Activated naive CD8-positive, alpha-beta T cell treated with anti-CD3 and anti-CD28 coated beads, Interleukin-2, amount 50 U/mL, for 24 hours (primary cell): ENCODE results near the gene CNRIP1.

Source experiments
- ATAC-seq: fragments of 150-1000 bp; cut with Tn5 transposase; one replicate; pipeline ENCODE4 v1.10.0; 2021
- DNase-seq: peaks from one replicate; pipeline ENCODE4 v3.0.0; 2021
- H3K27ac Mint-ChIP-seq: one replicate; pipeline ENCODE4 v1.8.0; 2021; ENCODE audit warnings: mild to moderate bottlenecking, mixed read lengths
- H3K27me3 Mint-ChIP-seq: one replicate; pipeline ENCODE4 v1.8.0; 2021; ENCODE audit warnings: mixed read lengths
- H3K36me3 Mint-ChIP-seq: one replicate; pipeline ENCODE4 v1.8.0; 2021; ENCODE audit warnings: low read depth, mixed read lengths
- H3K4me1 Mint-ChIP-seq: one replicate; pipeline ENCODE4 v1.8.0; 2021; ENCODE audit warnings: mixed read lengths
- H3K4me3 Mint-ChIP-seq: one replicate; pipeline ENCODE4 v1.8.0; 2021; ENCODE audit warnings: mild to moderate bottlenecking, moderate library complexity, mixed read lengths
- H3K9me3 Mint-ChIP-seq: one replicate; pipeline ENCODE4 v1.8.0; 2021; ENCODE audit warnings: mixed read lengths

The CNRIP1 gene, protein sequence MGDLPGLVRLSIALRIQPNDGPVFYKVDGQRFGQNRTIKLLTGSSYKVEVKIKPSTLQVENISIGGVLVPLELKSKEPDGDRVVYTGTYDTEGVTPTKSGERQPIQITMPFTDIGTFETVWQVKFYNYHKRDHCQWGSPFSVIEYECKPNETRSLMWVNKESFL

DNA sequence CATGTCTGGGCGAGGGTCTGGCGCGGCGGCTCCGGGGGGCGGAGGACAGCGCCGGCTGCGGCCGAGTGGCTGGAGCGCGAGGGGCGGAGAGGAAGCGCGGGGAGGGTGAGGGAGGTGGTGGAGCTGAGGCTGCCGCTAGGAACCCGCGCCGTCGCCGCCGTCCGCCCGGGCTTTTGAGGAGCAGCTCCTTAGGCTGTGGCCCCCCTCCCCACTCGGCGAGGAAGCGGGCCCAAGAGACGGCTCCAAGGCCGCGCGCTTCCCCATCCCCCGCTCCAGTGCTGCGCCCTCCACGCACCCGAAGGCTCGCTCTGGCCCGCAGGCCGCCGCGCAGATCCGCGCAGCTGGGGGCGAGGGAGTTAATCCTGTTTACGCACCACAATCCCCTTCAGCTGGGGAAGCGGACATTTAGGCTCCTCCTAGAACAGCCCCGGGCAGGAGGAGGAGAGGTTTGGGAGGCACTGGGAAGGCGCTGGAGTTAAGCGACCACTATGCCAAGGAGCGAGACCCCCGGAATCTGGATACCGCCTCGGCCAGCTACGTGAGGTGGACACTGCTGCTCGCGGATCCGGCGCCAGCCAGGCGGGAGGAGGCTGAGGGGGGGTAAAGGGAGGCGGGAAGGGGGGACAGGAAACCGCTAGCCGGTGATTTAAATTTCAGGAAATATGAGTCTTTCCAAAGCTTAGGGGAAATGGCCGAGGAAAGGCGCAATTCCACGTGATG lies at the start of gene CNRIP1:
Gene CNRIP1, minus strand, starts transcription at position 552 of the 720 bp plus-strand sequence. Its CDS starts 549 bp downstream, at position 3.
- Mint-ChIP-seq H3K27me3 (peaks cover 56% of the 10 kb centered on the region), H3K27ac (peak within 1 kb of the TSS; percentile 62), H3K9me3 (peaks cover under 1% of the 10 kb centered on the region), H3K4me3 (peak within 1 kb of the TSS; percentile 70), H3K36me3 (no peaks in the 10 kb centered on the region), H3K4me1 (peaks cover 9% of the 10 kb centered on the region)
- ATAC-seq (peak; percentile 33), DNase-seq (peak; percentile 4)

GRCh38 chr2:68369337-68369734 lies 49.6 kb upstream of the CNRIP1 start:
- Mint-ChIP-seq H3K9me3 (no peaks in the 10 kb centered on the region), H3K4me3 (no peak overlapping the region), H3K4me1 (peaks cover 35% of the 10 kb centered on the region), H3K36me3 (peaks cover 4% of the 10 kb centered on the region), H3K27ac (no peak overlapping the region), H3K27me3 (no peaks in the 10 kb centered on the region)
- DNase-seq (no peak), ATAC-seq (no peak)

DNA sequence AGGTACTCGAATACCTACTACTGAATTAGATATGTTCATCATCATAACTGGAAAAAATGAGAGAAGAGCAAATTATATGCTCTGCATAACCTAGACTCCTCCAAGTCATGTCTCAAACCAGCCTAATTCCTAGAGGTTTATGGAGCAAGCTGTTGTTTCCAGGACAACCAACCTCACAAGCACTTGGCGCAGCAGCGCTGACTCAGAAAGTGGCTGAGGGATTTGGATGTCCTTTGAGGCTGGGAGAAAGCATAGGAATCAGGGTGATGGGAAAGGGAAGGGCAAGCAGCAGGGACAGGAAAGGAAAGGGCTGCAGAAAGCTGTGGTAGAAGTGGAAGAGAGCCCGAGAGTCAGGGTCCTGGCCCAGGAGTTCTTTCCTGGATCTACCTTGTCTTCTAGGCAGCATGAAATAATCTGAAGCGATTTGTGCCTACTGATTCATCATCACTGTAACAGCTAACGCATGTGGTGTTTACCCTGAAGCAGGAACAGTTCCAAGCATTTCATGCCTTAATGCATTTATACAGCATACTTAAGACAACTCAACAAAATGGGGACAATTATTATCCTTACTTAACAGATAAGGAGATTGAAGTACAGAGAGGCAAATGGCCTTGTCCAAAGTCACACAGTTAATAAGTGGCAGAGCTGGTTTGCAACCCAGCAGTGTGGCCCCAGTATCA lies 49.0 kb upstream of the CNRIP1 start:
- Mint-ChIP-seq H3K9me3 (no peaks in the 10 kb centered on the region), H3K27me3 (no peaks in the 10 kb centered on the region), H3K4me1 (peaks cover 36% of the 10 kb centered on the region), H3K27ac (peak overlapping the region; percentile 32), H3K4me3 (no peak overlapping the region), H3K36me3 (peaks cover 4% of the 10 kb centered on the region)
- ATAC-seq (no peak), DNase-seq (no peak)

DNA sequence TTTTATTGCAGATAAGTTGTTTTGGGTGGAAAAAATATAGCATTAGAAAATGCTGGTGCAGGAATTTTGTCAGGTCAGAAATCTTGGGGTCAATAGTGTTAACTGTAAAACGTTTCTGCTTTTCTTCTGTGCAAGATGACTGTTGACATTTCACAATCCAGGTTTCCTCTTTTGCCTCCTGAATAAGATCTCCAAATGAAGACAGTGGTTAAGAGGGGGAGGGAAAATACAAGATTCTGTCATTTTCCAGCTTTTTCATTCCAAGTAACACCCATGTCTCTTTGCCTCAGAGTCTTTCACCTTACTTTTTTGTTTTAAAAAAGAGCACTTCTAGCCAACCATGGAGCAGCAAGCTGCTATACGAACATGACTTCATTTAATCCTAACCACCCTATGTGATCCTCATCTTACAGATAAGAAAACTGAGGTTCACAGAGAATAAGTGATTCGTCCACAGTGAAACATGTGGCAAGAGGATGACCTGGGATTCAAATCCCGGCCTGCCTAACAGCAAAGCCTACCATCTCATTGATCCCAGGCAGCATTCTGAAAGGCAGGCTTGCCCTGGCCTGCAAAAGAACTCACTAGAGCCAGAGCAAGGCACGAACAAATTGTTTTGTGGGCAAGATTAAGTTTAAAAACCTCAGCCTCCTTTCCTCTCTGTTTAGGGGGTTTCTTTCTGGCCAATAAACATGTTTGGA lies 48.4 kb upstream of the CNRIP1 start:
- H3K27me3 Mint-ChIP-seq = no peaks in the 10 kb centered on the region
- ATAC-seq (no peak), DNase-seq (no peak)
- peak overlapping the region; percentile 1 for H3K4me3 Mint-ChIP-seq
- no peaks in the 10 kb centered on the region for H3K9me3 Mint-ChIP-seq
- H3K4me1 Mint-ChIP-seq = peaks cover 43% of the 10 kb centered on the region
- H3K27ac Mint-ChIP-seq = peak overlapping the region; percentile 10
- H3K36me3 Mint-ChIP-seq = peaks cover 4% of the 10 kb centered on the region

DNA sequence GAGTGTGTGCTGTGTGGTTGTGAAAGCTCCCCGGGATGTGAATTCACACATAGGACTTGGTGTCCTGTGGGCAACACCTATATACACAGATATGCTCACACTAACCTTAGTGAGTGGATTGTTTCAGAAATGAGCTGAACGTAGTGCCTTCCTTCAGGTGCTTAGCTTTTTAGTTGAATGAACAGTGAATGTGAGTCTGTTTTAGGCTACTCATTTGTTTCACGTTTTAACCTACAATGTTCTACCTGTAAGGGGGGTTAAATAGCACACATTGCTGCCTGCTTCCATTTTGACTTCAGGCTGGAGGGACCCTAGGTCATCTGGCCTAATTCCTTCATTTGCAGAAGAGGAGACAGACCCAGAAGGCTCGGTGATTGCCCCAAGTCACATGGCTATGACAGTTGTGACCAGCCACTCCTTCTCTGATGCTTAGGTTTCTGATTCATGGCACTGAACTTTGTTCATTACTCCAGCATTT lies 46.4 kb upstream of the CNRIP1 start:
- peaks cover 3% of the 10 kb centered on the region for H3K36me3 Mint-ChIP-seq
- H3K4me3 Mint-ChIP-seq = peak overlapping the region; percentile 72
- H3K4me1 Mint-ChIP-seq = peaks cover 44% of the 10 kb centered on the region
- H3K27me3 Mint-ChIP-seq = peaks cover 2% of the 10 kb centered on the region
- H3K27ac Mint-ChIP-seq = peak overlapping the region; percentile 54
- H3K9me3 Mint-ChIP-seq = no peaks in the 10 kb centered on the region
- DNase-seq (no peak), ATAC-seq (no peak)

GRCh38 chr2:68365087-68365486 lies 45.3 kb upstream of the CNRIP1 start, which contains the start of gene PLEK:
Gene PLEK (plus strand): TSS chr2:68365282. CDS start chr2:68365352, 70 bp downstream.
- Mint-ChIP-seq H3K4me1 (peaks cover 42% of the 10 kb centered on the region), H3K27me3 (peaks cover 2% of the 10 kb centered on the region), H3K27ac (peak within 1 kb of the TSS; percentile 64), H3K4me3 (peak within 1 kb of the TSS; percentile 72), H3K9me3 (no peaks in the 10 kb centered on the region), H3K36me3 (peaks cover 3% of the 10 kb centered on the region)
- ATAC-seq = peak; percentile 63
- no peak for DNase-seq

DNA sequence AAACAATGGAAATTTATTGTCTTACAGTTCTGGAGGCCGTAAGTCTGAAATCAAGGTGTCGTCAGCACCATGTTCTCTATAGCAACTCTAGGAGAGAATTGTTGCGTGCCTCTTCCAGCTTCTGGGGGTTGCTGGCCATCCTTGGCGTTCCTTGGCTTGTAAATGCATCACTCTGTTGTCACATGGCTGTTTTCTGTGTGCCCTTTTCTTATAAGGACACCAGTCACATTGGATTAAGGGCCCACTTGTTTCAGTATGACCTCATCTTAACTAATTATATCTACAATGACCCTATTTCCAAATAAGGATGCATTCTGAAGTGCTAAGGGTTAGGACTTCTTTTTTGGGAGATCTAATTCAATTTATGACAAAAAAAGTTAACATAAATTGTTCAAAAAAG lies 44.0 kb upstream of the CNRIP1 start:
- H3K36me3 Mint-ChIP-seq = no peaks in the 10 kb centered on the region
- H3K27me3 Mint-ChIP-seq = peaks cover 4% of the 10 kb centered on the region
- H3K27ac Mint-ChIP-seq = no peak overlapping the region
- peaks cover 41% of the 10 kb centered on the region for H3K4me1 Mint-ChIP-seq
- no peak for ATAC-seq
- no peaks in the 10 kb centered on the region for H3K9me3 Mint-ChIP-seq
- DNase-seq = no peak
- no peak overlapping the region for H3K4me3 Mint-ChIP-seq

DNA sequence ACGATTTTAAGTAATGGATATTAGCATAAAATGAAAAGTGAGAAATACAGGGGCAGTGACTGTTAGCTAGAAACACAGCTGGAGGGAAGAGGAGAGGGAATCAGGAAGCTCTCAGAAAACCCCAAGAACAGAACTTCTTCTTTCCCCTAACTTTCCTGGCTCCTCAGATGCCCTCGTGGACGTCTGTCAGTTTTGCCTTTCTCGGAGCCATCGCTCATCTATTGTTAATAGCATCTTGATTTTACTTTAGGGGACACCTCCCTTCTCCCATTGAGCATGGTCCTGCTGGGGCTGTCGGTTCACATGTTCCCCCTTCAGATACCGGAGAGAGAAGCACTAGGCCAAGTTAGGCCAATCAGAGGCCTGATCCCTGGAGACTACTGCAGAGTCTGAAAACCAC lies 43.0 kb upstream of the CNRIP1 start:
- Mint-ChIP-seq H3K27ac (peak overlapping the region; percentile 75), H3K4me3 (no peak overlapping the region), H3K9me3 (no peaks in the 10 kb centered on the region), H3K4me1 (peaks cover 41% of the 10 kb centered on the region), H3K27me3 (peaks cover 4% of the 10 kb centered on the region), H3K36me3 (no peaks in the 10 kb centered on the region)
- DNase-seq (no peak), ATAC-seq (no peak)

- peak; percentile 84 for DNase-seq
- peak; percentile 71 for ATAC-seq
- H3K4me3 Mint-ChIP-seq = peak overlapping the region; percentile 69
- no peaks in the 10 kb centered on the region for H3K36me3 Mint-ChIP-seq
- H3K27me3 Mint-ChIP-seq = peaks cover 4% of the 10 kb centered on the region
- H3K9me3 Mint-ChIP-seq = no peaks in the 10 kb centered on the region
- H3K4me1 Mint-ChIP-seq = peaks cover 41% of the 10 kb centered on the region
- H3K27ac Mint-ChIP-seq = peak overlapping the region; percentile 75
These were observed 42.3 kb upstream of the CNRIP1 start for GRCh38 chr2:68362069-68362468.

DNA sequence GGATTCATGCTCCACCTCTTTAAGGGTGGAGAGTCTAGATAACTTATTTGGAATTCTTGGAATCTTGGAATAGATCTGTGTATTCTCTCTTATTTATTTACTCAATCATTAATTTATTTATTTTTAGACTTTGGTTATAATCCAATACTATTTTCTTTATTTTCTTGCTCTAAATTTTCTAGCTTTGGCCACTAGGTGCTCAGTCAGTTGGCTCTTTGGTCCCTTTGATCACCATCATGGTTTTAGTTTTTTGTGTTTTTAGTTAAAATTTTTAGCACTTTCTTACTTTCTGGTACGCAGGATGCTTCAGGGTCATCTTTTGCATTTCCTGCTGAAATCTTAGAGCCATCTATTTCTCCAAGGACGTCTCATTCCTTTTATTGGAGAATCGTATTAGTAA lies 40.1 kb upstream of the CNRIP1 start:
- Mint-ChIP-seq H3K27me3 (peaks cover 4% of the 10 kb centered on the region), H3K4me3 (no peak overlapping the region), H3K4me1 (peaks cover 32% of the 10 kb centered on the region), H3K9me3 (no peaks in the 10 kb centered on the region), H3K36me3 (no peaks in the 10 kb centered on the region), H3K27ac (no peak overlapping the region)
- DNase-seq = no peak
- ATAC-seq = no peak

- H3K4me3 Mint-ChIP-seq = no peak overlapping the region
- H3K36me3 Mint-ChIP-seq = no peaks in the 10 kb centered on the region
- peaks cover 11% of the 10 kb centered on the region for H3K4me1 Mint-ChIP-seq
- H3K27ac Mint-ChIP-seq = no peak overlapping the region
- H3K27me3 Mint-ChIP-seq = peaks cover 4% of the 10 kb centered on the region
- ATAC-seq = no peak
- DNase-seq = no peak
- no peaks in the 10 kb centered on the region for H3K9me3 Mint-ChIP-seq
These were observed 38.0 kb upstream of the CNRIP1 start for GRCh38 chr2:68357605-68358337.

DNA sequence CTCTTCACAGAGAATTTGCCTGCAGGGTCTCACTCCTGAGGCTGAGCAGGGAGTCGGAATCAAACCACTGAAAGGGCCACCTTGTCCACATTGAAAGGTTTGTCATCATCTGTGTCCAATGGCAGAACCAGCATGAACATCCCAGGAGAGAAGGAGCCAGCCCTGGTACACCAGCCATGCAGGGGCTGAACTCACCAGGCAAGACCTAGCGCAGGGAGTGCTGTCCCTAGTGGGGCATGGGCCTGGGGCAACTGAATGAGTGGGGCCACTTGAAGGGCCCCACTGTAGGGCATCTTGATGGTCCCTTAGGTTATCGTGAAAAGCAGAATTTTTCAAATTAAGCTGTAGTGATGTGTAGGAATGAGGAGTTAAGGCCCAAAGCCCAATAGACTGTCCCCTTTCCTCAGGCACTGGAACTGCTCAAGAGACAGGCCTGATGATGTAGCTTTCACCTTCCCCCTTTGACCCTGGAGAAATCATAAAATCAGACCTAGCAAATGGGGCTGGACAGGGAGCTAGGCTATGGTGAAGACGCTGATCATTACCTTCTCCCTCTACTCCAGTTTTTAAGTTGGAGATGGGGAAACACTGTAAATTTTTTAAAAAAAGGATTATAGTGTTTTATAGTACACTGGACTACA lies 37.0 kb upstream of the CNRIP1 start:
- Mint-ChIP-seq H3K27me3 (peaks cover 1% of the 10 kb centered on the region), H3K4me1 (peaks cover under 1% of the 10 kb centered on the region), H3K4me3 (no peak overlapping the region), H3K36me3 (no peaks in the 10 kb centered on the region), H3K27ac (no peak overlapping the region), H3K9me3 (no peaks in the 10 kb centered on the region)
- DNase-seq (no peak), ATAC-seq (no peak)

- H3K27ac Mint-ChIP-seq = no peak overlapping the region
- no peak for ATAC-seq
- H3K27me3 Mint-ChIP-seq = no peaks in the 10 kb centered on the region
- H3K9me3 Mint-ChIP-seq = no peaks in the 10 kb centered on the region
- no peak overlapping the region for H3K4me3 Mint-ChIP-seq
- no peak for DNase-seq
- no peaks in the 10 kb centered on the region for H3K4me1 Mint-ChIP-seq
- H3K36me3 Mint-ChIP-seq = no peaks in the 10 kb centered on the region
These were observed 33.1 kb upstream of the CNRIP1 start for GRCh38 chr2:68352651-68353391.
